GM21576 (cell line): ENCODE measurements around the gene SLC27A2.
"Not testable (repeated sequence)": the region's sequence is repeated elsewhere in the genome, so short reads cannot be mapped to it uniquely, and the experiment has no call there.

Experiments
- ATAC-seq: cut with Tn5 transposase; IDR thresholded peaks from one replicate; pipeline ENCODE4 v1.9.1; 2021; ENCODE audit warnings: mild to moderate bottlenecking, moderate library complexity; ENCODE audit not compliant: unreplicated experiment

The SLC27A2 gene

DNA sequence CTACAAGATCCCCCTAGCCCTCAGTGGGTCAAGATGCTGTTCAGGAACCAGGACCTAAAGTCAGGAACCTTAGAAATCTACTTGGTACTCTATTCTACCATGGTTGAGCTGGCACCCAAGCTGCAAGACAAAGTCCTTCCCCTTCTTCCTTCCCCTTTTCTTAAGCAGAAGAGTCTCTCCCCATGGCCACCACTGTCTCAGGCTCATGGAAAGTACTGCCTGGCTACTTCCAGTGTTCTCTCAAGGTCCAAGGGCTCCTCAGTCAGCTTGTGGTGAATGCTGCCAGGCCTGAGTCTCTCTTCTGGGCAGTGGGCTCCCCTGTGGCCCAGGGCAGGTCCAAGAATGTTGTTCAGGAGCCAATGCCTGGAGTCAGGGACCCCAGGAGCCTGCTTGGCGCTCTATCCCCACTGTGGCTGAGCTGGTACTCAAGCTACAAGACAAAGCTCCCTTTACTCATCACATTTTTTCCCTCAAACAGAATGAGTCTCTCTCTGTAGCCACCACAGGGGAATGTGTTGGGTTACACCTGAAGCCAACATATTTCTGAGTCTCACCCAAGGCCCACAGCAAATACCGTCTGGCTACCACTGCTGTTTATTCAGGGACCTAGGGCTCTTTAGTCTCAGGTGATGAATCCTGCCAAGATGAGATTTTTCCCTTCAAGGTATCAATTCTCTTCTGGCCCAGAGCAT lies 18.1 kb upstream of the SLC27A2 start:
- no peak for ATAC-seq

DNA sequence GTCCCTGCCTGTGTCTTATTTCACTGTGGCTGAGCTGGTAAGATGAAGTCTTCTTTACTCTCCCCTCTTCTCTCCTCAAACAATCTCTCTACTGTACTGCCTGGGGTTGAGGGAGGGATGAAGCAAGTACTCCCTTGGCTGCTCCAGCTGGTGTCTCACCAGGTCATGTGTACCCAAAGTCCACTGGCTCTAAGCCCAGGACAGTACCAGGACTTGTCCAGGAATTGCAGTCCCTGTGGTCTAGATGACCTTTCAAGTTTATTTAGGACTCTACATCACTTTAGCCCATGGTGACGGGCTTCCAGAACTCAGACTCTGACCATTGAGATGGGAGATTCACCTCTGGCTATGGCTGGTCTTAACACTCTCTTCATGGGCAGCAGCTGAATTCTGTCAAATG lies 17.5 kb upstream of the SLC27A2 start:
- no peak for ATAC-seq

DNA sequence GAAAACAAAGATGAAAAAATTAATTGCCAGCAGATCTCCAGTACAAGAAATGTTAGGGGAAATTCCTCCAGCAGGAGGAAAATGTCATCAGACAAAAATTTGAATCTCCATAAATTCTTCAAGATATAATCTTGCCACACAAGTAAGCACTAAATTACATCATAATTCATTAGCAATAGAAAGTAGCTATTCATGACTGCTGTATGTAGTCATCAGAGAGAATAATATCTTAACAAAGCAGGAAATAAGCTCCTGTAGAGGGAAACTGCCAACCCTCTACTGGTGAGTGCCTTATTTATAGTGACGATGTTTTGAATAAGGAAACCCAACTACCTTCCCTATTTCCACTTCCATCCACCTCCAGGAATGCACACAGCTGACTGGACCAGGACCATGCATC lies 15.8 kb upstream of the SLC27A2 start:
- ATAC-seq, result no peak

DNA sequence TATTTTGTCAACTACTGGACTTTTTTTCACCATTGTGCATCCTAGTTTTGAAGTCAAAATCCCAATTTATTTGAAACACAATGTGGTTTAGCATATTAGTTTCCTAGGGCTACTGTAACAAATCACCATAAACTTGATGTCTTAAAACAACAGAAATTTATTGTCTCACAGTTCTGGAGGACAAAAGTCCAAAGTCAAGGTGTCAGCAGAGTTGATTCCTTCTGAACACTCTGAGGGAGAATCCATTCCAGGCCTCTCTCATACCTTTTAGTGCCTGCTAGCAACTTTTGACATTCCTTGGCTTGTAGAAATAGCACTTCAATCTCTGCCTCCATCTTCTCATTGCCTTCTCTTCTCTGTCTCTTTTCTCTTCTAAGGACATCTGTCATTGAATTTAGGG lies 14.9 kb upstream of the SLC27A2 start:
- ATAC-seq, result no peak

DNA sequence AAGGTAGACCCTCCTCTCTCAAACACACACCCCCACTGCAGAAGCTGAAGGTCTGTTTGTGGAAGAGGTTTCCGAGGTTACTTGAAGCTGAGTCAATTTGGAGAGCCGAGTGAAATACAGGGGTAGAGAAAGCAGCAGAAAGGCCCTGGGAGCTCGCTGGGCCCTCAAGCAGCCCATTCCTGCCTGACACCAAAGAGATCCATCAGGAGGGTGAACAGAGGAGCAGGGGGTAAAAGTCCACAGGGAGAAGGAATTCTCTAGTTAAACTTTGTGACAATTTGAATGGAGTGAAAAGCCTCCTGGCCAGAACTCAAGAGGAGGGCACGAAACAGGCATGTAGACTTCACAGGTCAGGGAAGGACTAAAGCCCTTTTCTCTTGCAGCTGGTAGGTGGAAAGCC lies 13.6 kb upstream of the SLC27A2 start:
- no peak for ATAC-seq

DNA sequence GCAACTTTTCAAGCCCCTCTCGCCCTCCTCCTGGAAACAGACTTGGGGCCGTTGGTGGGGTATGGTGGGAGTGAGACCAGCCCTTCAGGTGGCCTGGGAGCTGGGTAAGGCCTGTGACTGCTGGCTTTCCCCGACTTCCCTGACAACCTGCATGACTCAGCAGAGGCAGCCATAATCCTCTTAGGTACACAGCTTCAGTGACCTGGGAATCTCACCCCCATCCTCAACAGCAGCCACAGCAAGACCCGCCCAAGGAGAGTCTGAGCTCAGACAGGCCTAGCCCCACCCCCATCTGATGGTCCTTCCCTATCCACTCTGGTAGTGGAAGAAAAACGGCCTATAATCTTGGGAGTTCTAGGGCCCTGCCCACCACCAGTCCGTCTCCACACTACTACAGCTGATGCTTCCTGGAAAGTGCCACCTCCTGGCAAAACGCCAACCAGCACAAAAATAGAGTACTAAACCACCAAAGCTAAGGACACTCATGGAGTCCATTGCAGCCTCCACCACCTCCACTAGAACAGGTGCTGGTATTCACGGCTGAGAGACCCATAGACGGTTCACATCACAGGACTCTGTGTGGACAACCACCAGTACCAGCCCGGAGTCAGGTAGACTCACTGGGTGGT lies 13.1 kb upstream of the SLC27A2 start:
- no peak for ATAC-seq

DNA sequence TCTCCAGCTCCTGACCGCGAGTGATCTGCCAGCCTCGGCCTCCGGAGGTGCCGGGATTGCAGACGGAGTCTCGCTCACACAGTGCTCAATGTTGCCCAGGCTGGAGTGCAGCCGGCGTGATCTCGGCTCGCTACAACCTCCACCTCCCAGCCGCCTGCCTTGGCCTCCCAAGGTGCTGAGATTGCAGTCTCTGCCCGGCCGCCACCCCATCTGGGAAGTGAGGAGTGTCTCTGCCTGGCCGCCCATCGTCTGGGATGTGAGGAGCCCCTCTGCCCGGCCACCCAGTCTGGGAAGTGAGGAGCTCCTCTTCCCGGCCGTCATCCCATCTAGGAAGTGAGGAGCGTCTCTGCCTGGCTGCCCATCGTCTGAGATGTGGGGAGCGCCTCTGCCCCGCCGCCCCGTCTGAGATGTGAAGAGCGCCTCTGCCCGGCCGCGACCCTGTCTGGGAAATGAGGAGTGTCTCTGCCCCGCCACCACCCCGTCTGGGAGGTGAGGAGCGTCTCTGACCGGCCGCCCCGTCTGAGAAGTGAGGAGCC lies 9.6 kb upstream of the SLC27A2 start:
- ATAC-seq, result not testable (repeated sequence)

DNA sequence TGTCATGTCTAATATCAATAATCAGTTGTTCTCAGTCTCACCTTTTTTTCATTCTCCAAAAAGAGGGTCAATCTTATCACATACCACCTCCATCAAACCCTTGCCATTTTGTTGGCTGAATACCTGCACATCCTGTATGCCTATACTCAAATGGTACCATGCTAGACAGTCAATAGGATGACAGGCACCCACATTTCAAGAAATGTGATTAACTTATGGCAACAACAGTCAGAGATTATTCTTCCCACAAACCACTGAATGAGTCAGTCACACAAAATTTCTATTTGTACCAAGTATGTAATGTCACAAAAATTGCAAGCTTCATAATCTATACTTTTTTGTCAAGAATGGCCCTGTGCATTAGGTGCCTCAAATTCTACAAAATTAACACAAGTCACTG lies 5.1 kb upstream of the SLC27A2 start:
- no peak for ATAC-seq

DNA sequence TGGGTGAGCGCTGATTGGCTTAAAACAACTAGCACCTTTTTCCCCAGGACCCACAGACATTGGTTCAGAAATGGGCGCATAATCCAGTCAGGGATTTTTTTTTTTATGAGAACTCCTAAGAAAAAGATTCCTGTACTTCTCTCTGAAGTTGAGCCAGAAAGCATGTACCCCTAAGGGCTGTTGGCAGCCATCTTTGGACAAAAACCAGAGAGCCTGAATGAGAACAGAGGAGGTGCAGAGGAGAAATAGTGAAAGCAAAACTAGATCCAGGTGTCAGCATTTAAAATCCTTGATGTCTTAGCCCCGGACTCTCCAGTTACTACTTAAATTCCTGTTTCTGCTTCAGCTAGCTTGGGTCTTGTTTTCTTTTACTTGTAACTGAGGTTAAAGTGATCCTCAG lies 1.9 kb upstream of the SLC27A2 start:
- no peak for ATAC-seq

DNA sequence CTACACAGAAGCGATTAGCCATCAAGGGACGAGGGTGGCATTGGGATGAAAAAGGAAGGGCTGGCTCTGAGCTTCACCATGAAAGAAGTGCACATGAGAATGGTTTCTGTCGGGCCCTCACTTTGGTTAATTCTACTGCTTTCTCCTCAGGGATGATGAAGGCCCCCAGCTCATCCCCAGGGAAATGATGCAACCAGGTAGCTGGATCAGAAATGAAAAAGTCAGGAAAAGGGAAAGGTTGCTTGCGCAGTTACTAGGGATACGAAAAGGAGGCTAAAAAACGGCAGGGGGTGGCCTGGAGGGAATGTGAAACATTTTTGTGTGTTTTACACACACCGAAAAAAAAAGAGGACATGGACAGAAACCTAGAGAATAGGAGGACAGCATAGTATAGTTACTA lies 1.4 kb upstream of the SLC27A2 start:
- ATAC-seq, result no peak

DNA sequence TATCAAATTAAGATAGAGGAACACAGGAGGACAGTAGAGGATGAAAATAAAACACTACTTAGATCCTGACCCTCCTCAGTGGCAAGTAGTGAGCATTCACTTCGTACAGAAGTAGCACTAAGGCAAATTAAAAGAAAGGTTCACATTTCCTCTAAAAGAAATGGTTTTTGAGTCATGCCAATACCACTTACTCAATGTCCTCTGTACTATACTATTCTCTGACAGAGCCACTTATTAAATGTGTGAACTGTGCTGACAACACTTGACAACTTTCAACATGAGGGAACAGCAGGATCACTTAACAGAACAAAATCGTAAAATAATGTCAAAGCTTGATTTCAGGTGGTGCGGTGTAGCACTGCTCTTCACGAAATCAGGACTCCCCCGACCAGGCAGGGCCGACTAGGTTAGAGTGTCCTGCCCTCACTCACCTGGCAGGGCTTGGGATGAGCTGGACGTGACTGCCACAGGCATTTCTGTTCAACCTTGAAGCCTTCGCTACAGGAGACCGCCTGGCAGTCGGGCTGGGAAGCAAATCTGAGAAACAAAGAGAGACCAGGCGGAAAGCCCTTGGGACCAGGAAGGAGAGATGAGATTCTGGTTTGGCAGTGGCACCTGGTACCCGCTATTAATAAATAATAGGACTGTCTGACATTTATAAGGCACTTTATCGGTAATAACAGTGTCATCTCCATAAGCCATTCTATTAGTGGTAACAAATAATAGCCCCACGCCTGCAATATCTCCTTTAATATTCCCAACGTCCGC lies 611 bp upstream of the SLC27A2 start:
- ATAC-seq, result no peak

DNA sequence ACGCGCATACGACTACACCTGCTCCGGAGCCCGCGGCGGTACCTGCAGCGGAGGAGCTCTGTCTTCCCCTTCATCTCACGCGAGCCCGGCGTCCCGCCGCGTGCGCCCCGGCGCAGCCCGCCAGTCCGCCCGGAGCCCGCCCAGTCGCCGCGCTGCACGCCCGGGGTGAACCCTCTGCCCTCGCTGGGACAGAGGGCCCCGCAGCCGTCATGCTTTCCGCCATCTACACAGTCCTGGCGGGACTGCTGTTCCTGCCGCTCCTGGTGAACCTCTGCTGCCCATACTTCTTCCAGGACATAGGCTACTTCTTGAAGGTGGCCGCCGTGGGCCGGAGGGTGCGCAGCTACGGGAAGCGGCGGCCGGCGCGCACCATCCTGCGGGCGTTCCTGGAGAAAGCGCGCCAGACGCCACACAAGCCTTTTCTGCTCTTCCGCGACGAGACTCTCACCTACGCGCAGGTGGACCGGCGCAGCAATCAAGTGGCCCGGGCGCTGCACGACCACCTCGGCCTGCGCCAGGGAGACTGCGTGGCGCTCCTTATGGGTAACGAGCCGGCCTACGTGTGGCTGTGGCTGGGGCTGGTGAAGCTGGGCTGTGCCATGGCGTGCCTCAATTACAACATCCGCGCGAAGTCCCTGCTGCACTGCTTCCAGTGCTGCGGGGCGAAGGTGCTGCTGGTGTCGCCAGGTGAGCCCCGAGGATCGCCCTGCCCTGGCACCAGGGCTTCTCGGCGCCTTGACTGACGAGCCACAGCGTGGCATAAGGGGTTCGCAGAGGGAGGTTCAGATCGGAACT lies 420 bp downstream of the SLC27A2 start:
- peak; percentile 48 for ATAC-seq

DNA sequence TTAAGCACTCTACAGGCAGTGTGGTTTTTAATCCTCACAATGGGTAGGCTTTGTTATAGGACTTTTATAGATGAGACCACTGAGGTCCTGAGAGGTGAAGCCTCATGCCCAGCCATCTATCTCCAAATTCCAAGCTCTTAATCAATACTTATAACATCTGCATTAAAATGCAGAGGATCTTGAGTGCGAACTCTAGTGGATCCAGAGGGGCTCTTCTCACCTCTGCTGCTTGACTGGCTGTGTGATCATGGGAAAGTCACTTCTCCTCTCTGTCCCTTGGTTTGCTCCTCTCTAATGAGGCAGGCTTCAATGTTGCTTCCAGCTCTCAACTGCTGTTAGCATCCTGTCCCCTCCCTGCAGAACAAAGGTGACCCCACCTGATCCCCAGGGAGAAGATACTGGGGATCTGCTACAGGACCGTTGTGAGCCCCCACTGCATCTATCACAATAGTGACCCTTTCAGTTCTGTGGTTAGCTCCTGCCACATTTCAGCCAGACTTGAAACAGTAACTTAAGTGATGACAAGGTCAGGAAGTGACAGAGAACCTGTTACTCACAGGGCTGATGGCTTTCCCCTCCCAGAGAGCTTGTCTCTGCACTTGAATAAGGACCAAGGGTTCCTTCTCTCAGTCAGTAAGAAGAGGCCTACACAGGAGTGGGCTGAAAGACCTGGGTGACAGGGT lies 1.3 kb downstream of the SLC27A2 start:
- ATAC-seq, result no peak

DNA sequence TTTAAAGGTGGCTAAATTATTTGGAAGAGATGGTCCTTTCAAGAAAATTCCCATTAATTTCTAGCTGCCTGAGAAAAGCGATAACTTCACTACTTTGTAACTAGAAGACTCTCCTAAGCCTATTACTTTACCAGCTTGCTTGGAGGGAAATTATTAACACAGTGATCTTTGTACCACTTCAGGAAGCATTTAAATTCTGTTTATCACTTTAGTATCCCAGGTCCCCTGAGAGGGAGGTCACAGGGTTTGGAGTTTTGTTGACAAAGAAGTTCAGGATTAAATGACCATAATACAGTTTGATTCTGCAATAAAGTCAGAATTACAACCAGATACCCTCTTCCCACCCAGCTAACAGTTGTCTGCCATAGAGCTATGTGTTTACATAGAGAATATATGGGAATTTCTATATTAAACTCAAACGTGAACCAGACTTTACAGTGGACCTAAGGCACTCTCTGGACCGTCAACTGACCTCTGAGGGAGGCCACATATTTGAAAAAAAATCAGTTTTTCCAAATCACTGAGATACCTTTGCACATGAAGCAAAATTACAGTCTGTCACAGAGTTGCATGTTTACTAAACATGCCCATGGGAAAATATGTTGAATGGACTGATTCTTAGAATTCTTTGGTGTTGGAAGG lies 3.0 kb downstream of the SLC27A2 start:
- ATAC-seq, result no peak

DNA sequence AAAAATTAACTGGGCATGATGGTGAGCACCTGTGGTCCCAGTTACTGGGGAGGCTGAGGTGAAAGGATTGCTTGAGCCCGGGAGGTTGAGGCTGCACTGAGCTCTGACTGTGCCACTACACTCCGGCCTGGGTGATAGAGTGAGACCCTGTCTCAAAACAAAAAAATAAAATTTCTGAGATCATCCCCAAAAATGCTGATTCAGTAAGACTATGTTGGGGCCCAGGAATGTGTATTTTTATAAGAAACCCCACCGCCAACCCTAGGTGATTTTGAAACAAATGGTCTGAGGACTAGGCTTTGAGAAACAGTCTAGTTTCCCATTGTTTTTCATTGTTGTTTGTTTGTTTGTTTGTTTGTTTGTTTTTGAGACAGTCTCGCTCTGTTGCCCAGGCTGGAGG lies 4.1 kb downstream of the SLC27A2 start:
- ATAC-seq, result no peak

DNA sequence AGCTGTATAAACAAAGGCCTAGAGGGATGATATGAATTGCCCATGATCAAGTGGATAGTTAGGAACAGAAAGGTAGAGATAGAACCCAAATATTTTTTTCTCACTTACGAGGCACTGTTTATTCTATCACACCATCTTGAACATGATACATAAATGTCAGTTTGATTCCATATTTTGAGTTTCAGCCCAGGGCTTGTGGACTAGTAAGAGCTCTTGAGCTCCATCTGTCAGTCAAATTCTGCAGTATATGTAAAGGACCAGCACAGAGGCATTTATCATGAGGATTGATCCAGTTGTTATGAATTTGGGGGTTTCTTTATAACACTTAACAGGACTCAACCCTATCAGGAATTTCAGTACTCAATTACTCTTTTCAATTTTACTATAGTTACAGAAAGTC lies 4.8 kb downstream of the SLC27A2 start:
- ATAC-seq, result no peak

DNA sequence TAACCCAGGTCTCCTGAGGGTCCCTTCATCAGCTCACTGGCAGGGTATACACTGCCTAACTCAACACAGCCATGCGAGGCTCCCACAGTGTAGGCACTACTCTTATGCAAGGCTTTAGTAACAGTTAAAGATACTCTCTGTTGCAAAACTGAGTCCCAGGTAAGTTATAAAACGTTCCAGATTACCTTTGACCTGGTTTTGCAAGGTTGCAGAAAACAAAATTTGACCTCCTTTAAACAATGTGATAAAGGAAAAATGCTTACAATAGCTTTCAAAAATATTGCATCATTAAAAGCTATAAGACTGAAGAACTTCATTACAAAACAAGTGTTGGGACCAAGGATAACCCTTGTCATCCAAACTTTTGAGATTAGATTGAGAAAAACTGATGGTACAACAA lies 5.5 kb downstream of the SLC27A2 start:
- ATAC-seq, result no peak

DNA sequence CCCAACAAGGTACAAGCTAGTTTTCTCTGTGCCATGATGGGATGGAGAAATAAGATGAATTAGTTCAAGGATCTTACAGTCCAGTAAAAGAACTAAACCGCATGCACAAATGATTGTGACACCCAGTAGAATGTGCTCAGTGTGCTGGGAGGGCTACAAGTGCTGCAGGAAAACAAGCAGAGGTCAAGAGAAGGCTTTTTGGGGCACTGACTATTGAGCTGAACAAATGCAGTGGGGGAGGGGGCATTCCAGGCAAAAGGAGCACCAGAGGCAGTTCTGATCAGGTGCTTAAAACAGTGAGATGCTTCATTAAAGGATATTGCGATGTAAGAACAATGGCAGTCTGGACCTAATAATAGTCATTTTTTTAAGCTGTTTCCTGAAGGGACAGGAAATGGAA lies 6.0 kb downstream of the SLC27A2 start:
- ATAC-seq, result no peak

DNA sequence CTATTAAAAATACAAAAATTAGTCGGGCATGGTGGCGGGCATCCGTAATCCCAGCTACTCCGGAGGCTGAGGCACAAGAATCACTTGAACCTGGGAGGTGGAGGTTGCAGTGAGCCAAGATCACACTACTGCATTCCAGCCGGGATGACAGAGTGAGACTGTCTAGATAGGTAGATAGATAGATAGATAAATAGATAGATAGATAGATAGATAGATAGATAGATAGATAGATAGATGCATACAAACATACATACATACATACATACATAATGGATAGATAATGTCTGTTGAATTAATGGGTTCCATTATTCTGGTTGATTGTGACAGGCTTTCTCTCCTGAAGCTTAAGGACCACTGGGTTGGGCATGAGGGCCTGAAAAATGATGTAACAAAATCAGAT lies 6.8 kb downstream of the SLC27A2 start:
- ATAC-seq, result not testable (repeated sequence)

DNA sequence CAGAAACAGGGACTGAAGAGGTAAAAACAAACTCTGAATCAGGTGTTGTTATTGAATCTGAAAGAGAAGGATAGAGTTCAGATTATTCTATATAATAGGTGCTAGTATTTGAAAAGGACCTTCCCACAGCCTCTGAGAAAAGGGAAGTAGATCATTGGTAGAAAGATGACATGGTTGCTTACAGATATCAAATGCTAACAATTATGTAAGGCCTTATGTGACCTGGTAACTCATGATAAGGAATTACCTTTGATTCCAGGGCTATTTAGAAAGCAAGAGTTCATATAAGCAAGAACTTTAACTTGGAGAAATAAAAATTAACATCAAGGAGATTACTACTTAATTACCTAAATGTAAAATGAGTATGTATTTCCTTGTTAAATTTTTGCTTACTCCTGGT lies 7.6 kb downstream of the SLC27A2 start:
- ATAC-seq, result no peak
